ENCODE measurements around the gene RGS9.

Gene RGS9

GRCh38 chr17:65222214-65222738, 85.1 kb downstream of the RGS9 start:
- FAIRE-seq = no peak

GRCh38 chr17:65225061-65225460, 87.9 kb downstream of the RGS9 start:
- FAIRE-seq = no peak

GRCh38 chr17:65226227-65226626, 89.1 kb downstream of the RGS9 start:
- FAIRE-seq = no peak

- no peak for FAIRE-seq
Observed at GRCh38 chr17:65227637-65228036, 90.5 kb downstream of the RGS9 start.

GRCh38 chr17:65228287-65228686, 91.1 kb downstream of the RGS9 start:
- FAIRE-seq = no peak

- FAIRE-seq = no peak
Observed at GRCh38 chr17:65228734-65229620, 91.8 kb downstream of the RGS9 start.

GRCh38 chr17:65229621-65229995, 92.4 kb downstream of the RGS9 start:
- FAIRE-seq = no peak

GRCh38 chr17:65230040-65230439, 92.9 kb downstream of the RGS9 start:
- no peak for FAIRE-seq

- no peak for FAIRE-seq
Observed at GRCh38 chr17:65231086-65231485, 93.9 kb downstream of the RGS9 start.

GRCh38 chr17:65231662-65232335, 94.6 kb downstream of the RGS9 start:
- FAIRE-seq = no peak

GRCh38 chr17:65235284-65235683, 98.1 kb downstream of the RGS9 start:
- FAIRE-seq = no peak

GRCh38 chr17:65236321-65236720, 99.2 kb downstream of the RGS9 start:
- FAIRE-seq = no peak

GRCh38 chr17:65243838-65244625, 106.9 kb downstream of the RGS9 start:
- no peak for FAIRE-seq

GRCh38 chr17:65246252-65246651, 109.1 kb downstream of the RGS9 start:
- no peak for FAIRE-seq

GRCh38 chr17:65249774-65250173, 112.6 kb downstream of the RGS9 start:
- FAIRE-seq = no peak

- no peak for FAIRE-seq
Observed at GRCh38 chr17:65254166-65254565, 117.0 kb downstream of the RGS9 start.

GRCh38 chr17:65259281-65259680, 122.1 kb downstream of the RGS9 start:
- no peak for FAIRE-seq

GRCh38 chr17:65259696-65260485, 122.7 kb downstream of the RGS9 start:
- FAIRE-seq = no peak

- FAIRE-seq = no peak
Observed at GRCh38 chr17:65260626-65261025, 123.5 kb downstream of the RGS9 start.

- no peak for FAIRE-seq
Observed at GRCh38 chr17:65261152-65261551, 124.0 kb downstream of the RGS9 start.

- no peak for FAIRE-seq
Observed at GRCh38 chr17:65261682-65262636, 124.8 kb downstream of the RGS9 start.
